ENCODE measurements around the gene PRND.

DNA sequence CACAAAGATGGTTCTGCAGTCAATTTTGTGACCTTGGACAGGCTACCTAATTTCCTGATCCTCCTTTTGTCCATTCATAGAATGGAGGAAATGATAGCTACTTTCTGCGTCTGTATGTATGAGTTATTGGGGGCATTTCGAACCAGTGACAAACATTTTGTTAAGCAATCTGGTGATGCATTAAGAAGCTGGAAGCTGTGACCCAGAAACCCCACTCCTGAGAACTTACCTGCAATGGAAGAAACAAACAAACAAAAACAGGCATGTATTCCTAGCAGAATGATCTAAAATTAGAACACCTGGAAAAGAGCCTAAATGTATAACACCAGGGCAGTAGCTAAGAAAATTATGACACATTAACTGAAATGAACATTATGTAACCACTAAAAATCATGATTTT, 33.4 kb upstream of the PRND start:
- TF ChIP-seq POLR2A (IDR thresholded peaks at IDR 0.05): no peak
- TF ChIP-seq, protein P1, sequence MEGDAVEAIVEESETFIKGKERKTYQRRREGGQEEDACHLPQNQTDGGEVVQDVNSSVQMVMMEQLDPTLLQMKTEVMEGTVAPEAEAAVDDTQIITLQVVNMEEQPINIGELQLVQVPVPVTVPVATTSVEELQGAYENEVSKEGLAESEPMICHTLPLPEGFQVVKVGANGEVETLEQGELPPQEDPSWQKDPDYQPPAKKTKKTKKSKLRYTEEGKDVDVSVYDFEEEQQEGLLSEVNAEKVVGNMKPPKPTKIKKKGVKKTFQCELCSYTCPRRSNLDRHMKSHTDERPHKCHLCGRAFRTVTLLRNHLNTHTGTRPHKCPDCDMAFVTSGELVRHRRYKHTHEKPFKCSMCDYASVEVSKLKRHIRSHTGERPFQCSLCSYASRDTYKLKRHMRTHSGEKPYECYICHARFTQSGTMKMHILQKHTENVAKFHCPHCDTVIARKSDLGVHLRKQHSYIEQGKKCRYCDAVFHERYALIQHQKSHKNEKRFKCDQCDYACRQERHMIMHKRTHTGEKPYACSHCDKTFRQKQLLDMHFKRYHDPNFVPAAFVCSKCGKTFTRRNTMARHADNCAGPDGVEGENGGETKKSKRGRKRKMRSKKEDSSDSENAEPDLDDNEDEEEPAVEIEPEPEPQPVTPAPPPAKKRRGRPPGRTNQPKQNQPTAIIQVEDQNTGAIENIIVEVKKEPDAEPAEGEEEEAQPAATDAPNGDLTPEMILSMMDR (IDR thresholded peaks at IDR 0.05): no peak
